HEK293T (cell line): ENCODE data around the gene SLC45A3.
"Not testable (repeated sequence)": the region's sequence is repeated elsewhere in the genome, so short reads cannot be mapped to it uniquely, and the experiment has no call there.

Source experiments
- CTCF ChIA-PET: fragments of 350-600 bp; formaldehyde crosslinking; extraction: SDS; loops from one replicate; lab custom pipeline; 2021; ENCODE audit warnings: antibody characterized with exemption, inconsistent platforms; lab: Yijun Ruan, JAX
- POLR2A ChIA-PET: fragments of 350-600 bp; formaldehyde crosslinking; extraction: SDS; loops from one replicate; lab custom pipeline; 2020; ENCODE audit warnings: antibody characterized with exemption, inconsistent platforms; lab: Yijun Ruan, JAX
- DNase-seq: peaks from one replicate; pipeline ENCODE4 v3.0.0; 2012; ENCODE audit warnings: mixed read lengths; ENCODE audit errors: extremely low spot score
- ARNT ChIP-seq: fragments of 450-650 bp; IDR thresholded peaks from 2 replicates; pipeline ENCODE4 v1.6.1; 2017; ENCODE audit warnings: mild to moderate bottlenecking
- BHLHE40 ChIP-seq: fragments of 450-650 bp; IDR thresholded peaks from 2 replicates; pipeline ENCODE4 v1.6.1; 2016; ENCODE audit warnings: mild to moderate bottlenecking, moderate library complexity, borderline replicate concordance
- CTBP1 ChIP-seq: fragments of 450-650 bp; IDR thresholded peaks from 2 replicates; pipeline ENCODE4 v1.6.1; 2016; ENCODE audit warnings: borderline replicate concordance
- ELF4 ChIP-seq: fragments of 450-650 bp; IDR thresholded peaks from 2 replicates; pipeline ENCODE4 v1.6.1; 2017; ENCODE audit warnings: antibody characterized with exemption
- FOXA1 ChIP-seq: fragments of 450-650 bp; IDR thresholded peaks from 2 replicates; pipeline ENCODE4 v1.6.1; 2016; ENCODE audit warnings: mild to moderate bottlenecking
- FOXK2 ChIP-seq: fragments of 450-650 bp; IDR thresholded peaks from 2 replicates; pipeline ENCODE4 v1.6.1; 2016; ENCODE audit warnings: mild to moderate bottlenecking
- FOXM1 ChIP-seq: fragments of 450-650 bp; IDR thresholded peaks from 2 replicates; pipeline ENCODE4 v1.6.1; 2017; ENCODE audit warnings: mild to moderate bottlenecking, borderline replicate concordance
- HDGF ChIP-seq: fragments of 450-650 bp; IDR thresholded peaks from 2 replicates; pipeline ENCODE4 v1.6.1; 2017; ENCODE audit warnings: antibody characterized with exemption, borderline replicate concordance
- L3MBTL2 ChIP-seq: fragments of 450-650 bp; conservative IDR thresholded peaks from 2 replicates; pipeline ENCODE4 v1.6.1; 2016; ENCODE audit warnings: mild to moderate bottlenecking
- LEF1 ChIP-seq: fragments of 450-650 bp; IDR thresholded peaks from 2 replicates; pipeline ENCODE4 v1.6.1; 2017; ENCODE audit warnings: mild to moderate bottlenecking, borderline replicate concordance
- NFRKB ChIP-seq: fragments of 450-650 bp; IDR thresholded peaks from 2 replicates; pipeline ENCODE4 v1.6.1; 2016; ENCODE audit warnings: mild to moderate bottlenecking, moderate library complexity
- SP1 ChIP-seq: fragments of 450-650 bp; IDR thresholded peaks from 2 replicates; pipeline ENCODE4 v1.6.1; 2017
- SUZ12 ChIP-seq: fragments of 450-650 bp; IDR thresholded peaks from 2 replicates; pipeline ENCODE4 v1.6.1; 2016; ENCODE audit warnings: mild to moderate bottlenecking
- TARDBP ChIP-seq: fragments of 450-650 bp; IDR thresholded peaks from 2 replicates; pipeline ENCODE4 v1.6.1; 2016
- ZNF384 ChIP-seq: fragments of 450-650 bp; IDR thresholded peaks from 2 replicates; pipeline ENCODE4 v1.6.1; 2016
- TF ChIP-seq, protein P1 (sequence below): fragments of 450-650 bp; IDR thresholded peaks from 2 replicates; pipeline ENCODE4 v1.6.1; 2016

Gene SLC45A3

DNA sequence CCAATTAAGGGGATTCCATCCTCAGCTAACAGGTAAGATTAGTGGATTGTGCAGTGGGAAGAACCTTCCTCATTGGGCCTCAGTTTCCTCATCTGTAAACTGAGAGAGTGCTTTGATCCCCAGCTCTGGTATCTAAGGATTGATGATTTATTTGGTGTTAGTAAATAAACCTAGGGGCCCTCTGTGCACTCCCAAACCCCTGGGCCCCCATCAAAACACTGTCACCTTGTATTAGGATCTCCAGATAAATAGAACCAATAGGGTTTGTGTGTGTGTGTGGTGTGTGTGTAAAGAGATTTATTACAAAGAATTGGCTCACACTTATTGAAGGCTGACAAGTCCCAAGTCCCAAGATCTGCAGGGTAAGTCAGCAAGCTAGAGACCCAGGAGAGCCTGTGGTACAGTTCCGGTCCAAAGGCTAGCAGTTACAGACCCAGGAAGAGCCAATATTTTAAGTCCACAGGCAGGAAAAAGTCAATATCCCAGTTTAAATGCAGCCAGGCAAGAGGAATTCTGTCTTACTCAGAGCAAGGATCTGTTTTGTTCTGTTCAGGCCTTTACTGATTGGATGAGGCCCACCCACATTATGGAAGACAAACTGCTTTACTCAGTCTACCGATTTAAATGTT is 37.5 kb downstream of the SLC45A3 start:
- TF ChIP-seq SP1 (no peak), ARNT (no peak), L3MBTL2 (no peak)
- ChIA-PET CTCF (interaction anchor here (1.5 kb wide), 1 partner anchor 335 kb away, joined by 3 read pairs; no protein-coding TSS in a partner anchor), POLR2A (interaction anchor here (3.9 kb wide), 1 partner anchor 11 kb away, joined by 25 read pairs; the partner anchor contains the start of gene ELK4)
- no peak for DNase-seq

DNA sequence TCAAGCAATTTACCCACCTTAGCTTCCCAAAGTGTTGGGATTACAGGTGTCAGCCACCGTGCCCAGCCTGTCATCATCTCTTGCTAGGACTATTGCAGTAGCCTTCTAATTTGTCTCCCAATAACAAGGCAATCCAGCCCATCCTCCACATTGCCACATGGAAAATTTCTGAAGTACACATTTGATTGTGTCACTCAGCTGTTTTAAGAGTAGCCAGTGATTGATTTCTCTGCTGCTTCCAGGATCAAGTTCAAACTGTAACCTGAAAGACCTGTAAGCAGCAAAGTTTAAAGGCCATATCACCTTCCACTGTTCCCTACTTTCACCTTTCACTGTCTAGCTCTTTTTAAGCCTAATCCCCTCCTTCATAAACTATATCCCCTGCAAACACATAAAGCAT is 40.7 kb downstream of the SLC45A3 start:
- ChIA-PET POLR2A (interaction anchor here (3.9 kb wide), 1 partner anchor 7 kb away, joined by 25 read pairs; the partner anchor contains the start of gene ELK4), CTCF (interaction anchor here (1.1 kb wide), 1 partner anchor 20 kb away, joined by 3 read pairs; no protein-coding TSS in a partner anchor)
- TF ChIP-seq SUZ12 (no peak), BHLHE40 (no peak), FOXK2 (no peak), NFRKB (no peak), FOXM1 (no peak), L3MBTL2 (no peak), FOXA1 (no peak), CTBP1 (no peak), ZNF384 (no peak), ELF4 (no peak), ARNT (no peak), TARDBP (no peak), HDGF (no peak), SP1 (no peak), LEF1 (no peak)
- TF ChIP-seq, protein P1, sequence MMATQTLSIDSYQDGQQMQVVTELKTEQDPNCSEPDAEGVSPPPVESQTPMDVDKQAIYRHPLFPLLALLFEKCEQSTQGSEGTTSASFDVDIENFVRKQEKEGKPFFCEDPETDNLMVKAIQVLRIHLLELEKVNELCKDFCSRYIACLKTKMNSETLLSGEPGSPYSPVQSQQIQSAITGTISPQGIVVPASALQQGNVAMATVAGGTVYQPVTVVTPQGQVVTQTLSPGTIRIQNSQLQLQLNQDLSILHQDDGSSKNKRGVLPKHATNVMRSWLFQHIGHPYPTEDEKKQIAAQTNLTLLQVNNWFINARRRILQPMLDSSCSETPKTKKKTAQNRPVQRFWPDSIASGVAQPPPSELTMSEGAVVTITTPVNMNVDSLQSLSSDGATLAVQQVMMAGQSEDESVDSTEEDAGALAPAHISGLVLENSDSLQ = no peak
- no peak for DNase-seq

DNA sequence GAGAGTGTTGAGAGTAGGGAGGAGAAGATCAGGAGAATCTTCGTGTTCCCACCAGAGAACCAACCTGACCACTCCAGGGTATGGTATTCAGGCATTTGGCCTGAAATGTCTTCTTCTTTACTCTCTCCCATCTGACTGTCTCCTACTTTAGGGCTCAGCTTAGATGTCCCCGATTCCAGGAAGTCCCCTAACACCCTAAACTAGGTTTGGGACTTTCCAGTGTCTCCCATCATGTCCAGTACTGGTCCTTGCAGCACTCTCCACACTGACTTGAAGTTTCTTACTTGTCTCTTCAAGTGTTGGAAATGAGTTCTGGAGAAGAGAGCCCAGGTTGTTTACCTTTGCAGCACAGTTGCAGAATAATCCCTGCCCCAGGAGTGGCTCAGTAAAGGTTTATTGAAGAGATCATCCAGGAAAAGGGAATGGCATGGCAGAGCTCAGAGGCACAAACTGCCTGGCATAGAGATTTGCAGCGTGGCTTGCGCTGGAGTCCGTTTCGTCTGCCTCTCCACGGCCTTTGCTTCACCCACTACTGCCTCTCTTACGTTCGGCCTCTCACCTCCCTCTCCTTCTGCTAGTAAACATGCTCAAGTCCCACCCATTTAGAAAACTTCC is 42.3 kb downstream of the SLC45A3 start:
- TF ChIP-seq FOXK2 (no peak), FOXM1 (no peak), ARNT (no peak), L3MBTL2 (no peak), ZNF384 (no peak), BHLHE40 (no peak), FOXA1 (no peak), NFRKB (no peak), SP1 (no peak), HDGF (no peak), LEF1 (no peak), ELF4 (no peak), TARDBP (no peak), SUZ12 (no peak), CTBP1 (no peak)
- TF ChIP-seq, protein P1 = no peak
- DNase-seq = no peak
- POLR2A ChIA-PET = interaction anchor here (0.7 kb wide), 1 partner anchor 11 kb away, joined by 3 read pairs; no protein-coding TSS in a partner anchor
- CTCF ChIA-PET = interaction anchor here (0.7 to 1.3 kb wide), 2 partner anchors 9 to 46 kb away, joined by 3 to 4 read pairs; no protein-coding TSS in a partner anchor

DNA sequence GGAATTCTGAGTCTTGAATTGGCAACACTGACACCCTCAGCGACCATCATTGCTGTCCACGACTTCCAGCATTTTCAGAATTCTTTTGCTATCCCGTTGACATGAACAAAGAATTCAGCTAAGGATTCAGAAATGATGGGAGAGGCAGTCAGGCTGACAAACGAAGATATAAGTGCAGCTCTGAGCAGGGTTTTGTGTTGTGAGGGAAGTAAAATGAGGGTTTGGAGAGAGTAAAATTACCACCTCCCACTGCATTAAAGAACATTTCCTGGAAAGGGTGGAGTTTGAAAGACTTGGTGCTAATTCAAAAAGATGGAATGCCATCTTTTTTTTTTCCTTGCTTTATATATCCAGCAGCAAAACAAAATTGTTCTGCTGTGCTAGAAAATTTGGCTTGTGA is 43.6 kb downstream of the SLC45A3 start:
- ChIA-PET POLR2A (no interaction called here), CTCF (interaction anchor here (0.7 to 1.3 kb wide), 2 partner anchors 21 to 45 kb away, joined by 4 read pairs; no protein-coding TSS in a partner anchor)
- TF ChIP-seq ELF4 (no peak), NFRKB (no peak), BHLHE40 (no peak), L3MBTL2 (no peak), HDGF (no peak)
- DNase-seq = no peak

DNA sequence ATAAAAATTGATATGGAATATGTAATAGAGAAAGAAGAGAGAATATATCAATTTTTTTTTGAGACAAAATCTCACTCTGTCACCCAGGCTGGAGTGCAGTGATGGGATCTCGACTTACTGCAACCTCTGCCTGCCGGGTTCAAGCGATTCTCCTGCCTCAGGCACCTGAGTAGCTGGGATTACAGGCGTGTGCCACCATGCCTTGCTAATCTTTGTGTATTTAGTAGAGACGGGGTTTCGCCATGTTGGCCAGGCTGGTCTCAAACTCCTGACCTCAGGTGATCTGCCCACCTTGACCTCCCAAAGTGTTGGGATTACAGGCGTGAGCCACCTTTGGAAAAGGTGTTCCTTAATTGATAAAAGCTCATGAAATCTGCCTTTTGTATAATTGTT is 44.2 kb downstream of the SLC45A3 start:
- CTCF ChIA-PET = interaction anchor here (1.2 kb wide), 1 partner anchor 23 kb away, joined by 3 read pairs; no protein-coding TSS in a partner anchor
- POLR2A ChIA-PET, DNase-seq: not testable (repeated sequence)

DNA sequence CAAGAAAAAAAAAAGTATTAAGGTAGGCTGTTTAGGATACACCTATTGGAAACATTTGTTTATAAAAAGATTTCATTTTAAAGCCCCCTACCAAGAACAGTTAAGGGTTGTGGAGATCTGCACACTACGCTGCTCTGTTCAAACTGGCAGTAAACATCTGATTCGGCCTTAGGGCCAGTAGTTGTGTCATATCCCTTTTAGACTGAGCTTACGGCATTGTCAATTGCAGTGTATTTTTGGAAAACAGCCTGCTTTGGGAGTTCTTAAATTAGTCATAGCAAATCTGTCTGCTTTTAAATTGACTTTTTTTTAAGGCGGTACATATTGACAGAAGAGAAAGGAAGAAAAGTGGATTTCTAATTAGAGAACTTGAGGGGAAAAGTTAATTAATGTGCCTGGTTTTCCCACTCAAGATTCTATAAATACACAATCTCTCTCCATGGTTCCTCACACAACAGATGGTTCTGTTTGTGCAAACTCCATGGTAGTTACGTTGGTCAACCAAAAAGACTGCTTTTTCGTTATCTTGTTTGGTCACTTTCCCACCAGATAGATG is 46.8 kb downstream of the SLC45A3 start:
- ChIA-PET CTCF (interaction anchor here (1.4 to 1.9 kb wide), 2 partner anchors 25 to 104 kb away, joined by 3 to 17 read pairs; no protein-coding TSS in a partner anchor), POLR2A (interaction anchor here (2.9 to 3.5 kb wide), 2 partner anchors 8 to 42 kb away, joined by 25 to 35 read pairs; no protein-coding TSS in a partner anchor)
- TF ChIP-seq CTBP1 (no peak), ELF4 (no peak), SUZ12 (no peak), NFRKB (no peak), SP1 (no peak), ARNT (no peak), FOXA1 (no peak), L3MBTL2 (no peak), TARDBP (no peak), LEF1 (no peak)
- TF ChIP-seq, protein P1 = no peak
- DNase-seq = no peak
